AG08395 (cell line): ENCODE measurements around the gene FLYWCH2.
A peak's percentile ranks its signal among the peaks of the same experiment; 100 is the strongest.
"Not testable (repeated sequence)": the region's sequence is repeated elsewhere in the genome, so short reads cannot be mapped to it uniquely, and the experiment has no call there.

ENCODE experiments used
- DNase-seq: peaks from one replicate; pipeline ENCODE4 v3.0.0; 2012; ENCODE audit warnings: mixed read lengths, low spot score

The FLYWCH2 gene

GRCh38 chr16:2913603-2914002, 30.6 kb downstream of the FLYWCH2 start:
- no peak for DNase-seq

DNA sequence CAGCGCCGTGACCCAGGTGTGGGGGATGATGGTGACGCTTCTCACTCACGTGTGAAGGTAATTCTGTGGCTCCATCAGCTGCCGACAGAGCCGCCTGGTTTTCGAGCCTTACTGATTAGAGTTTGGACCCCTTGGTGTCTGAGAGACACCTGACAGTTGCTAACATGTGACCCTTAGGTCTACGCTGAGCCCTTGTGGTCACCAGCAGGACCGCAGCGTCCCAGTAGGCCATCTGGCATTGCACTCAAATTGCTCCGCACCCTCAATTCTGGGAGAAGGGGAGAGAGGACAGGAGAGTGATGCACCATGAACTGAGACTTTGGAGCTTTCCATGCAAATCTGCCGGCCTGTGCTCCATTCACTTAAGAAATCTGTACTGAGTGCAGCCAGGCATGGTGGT, 31.2 kb downstream of the FLYWCH2 start:
- no peak for DNase-seq

DNA sequence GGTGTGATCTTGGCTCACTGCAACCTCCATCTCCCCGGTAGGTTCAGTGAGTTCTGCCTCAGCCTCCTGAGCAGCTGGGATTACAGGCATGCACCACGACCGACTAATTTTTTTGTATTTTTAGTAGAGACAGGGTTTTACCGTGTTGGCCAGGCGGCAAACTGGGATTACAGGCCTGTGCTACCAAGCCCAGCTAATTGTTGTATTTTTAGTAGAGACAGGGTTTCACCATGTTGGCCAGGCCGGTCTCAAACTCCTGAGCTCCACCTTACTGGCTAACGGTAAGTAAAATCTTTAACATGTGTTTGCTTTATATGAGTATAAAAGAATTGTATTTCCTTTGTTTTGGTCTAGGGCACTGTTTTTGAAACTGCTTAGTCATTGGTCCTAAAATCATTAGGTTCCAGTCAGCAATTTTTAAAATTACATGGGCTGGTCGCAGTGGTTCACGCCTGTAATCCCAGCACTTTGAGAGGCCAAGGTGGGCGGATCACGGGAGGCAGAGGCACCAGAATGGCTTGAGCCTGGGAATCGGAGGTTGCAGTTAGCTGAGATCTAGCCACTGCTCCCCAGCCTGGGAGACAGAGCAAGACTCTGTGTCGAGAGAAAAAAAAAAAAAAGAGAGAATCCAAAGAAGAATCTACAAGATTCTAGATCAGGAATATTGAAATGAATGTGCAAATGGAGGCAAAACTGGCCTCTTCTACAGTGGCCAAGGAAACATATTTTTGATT, 32.3 kb downstream of the FLYWCH2 start:
- DNase-seq: no peak

GRCh38 chr16:2919511-2920255, 36.7 kb downstream of the FLYWCH2 start:
- peak; percentile 71 for DNase-seq

GRCh38 chr16:2923481-2923880, 40.5 kb downstream of the FLYWCH2 start:
- no peak for DNase-seq

GRCh38 chr16:2924901-2925755, 42.1 kb downstream of the FLYWCH2 start:
- no peak for DNase-seq

- no peak for DNase-seq
These were observed 43.1 kb downstream of the FLYWCH2 start for GRCh38 chr16:2925951-2926649.

- no peak for DNase-seq
These were observed 43.6 kb downstream of the FLYWCH2 start for GRCh38 chr16:2926650-2926999.

GRCh38 chr16:2927010-2927646, 44.1 kb downstream of the FLYWCH2 start:
- DNase-seq: peak; percentile 80

GRCh38 chr16:2928151-2928550, 45.1 kb downstream of the FLYWCH2 start:
- DNase-seq: not testable (repeated sequence)

- DNase-seq: no peak
These were observed 45.8 kb downstream of the FLYWCH2 start for GRCh38 chr16:2928796-2929195.

GRCh38 chr16:2929693-2930092, 46.7 kb downstream of the FLYWCH2 start:
- no peak for DNase-seq

DNA sequence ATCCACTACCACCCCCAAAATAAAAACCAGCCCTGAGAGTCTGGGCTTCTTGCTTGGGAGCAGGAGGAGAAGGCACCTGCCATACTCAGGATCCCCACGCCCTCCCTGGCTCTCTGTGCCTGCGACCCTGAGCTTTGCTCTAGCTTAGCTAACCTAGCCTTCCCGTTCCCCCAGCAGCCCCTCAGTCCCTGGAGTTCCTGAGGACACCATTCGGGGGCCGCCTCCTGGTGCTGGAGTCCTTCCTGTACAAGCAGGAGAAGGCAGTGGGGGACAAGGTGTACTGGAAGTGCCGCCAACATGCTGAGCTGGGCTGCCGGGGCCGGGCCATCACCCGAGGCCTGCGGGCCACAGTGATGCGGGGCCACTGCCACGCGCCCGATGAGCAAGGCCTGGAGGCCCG, 47.2 kb downstream of the FLYWCH2 start:
- DNase-seq: no peak

DNA sequence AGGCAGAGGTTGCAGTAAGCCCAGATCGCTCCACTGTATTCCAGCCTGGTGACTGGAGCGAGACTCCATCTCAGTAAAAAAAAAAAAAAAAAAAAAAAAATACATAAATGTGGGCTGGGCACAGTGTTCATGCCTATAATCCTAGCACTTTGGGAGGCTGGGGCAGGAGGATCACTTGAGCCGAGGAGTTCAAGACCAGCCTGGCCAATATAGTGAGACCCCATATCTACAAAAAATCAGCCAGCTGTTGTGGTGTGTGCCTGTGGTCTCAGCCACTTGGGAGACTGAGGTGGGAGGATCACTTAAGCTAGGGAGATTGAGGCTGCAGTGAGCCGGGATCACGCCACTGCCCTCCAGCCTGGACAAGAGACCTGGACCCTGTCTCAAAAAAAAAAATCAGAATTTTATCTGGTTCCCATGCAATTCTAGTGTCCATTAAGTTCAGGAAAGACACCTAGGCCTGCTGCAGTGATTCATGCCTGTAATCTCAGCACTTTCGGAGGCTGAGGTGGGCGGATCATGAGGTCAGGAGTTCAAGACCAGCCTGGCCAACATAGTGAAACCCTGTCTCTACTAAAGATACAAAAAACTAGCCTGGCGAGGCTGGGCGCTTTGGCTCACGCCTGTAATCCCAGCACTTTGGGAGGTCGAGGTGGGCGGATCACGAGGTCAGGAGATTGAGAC, 48.4 kb downstream of the FLYWCH2 start:
- not testable (repeated sequence) for DNase-seq

GRCh38 chr16:2933136-2933535, 50.1 kb downstream of the FLYWCH2 start:
- DNase-seq: no peak

DNA sequence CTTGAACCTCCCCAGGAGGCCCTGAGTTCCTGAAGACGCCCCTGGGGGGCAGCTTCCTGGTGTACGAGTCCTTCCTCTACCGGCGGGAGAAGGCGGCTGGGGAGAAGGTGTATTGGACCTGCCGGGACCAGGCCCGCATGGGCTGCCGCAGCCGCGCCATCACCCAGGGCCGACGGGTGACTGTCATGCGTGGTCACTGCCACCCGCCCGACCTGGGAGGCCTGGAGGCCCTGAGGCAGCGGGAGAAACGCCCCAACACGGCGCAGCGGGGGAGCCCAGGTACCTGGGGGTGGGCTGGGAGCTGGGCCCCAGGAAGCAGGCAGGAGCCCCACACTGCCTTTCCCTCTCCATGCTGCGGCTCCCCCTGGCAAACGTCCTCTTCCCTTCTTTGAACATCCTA, 50.7 kb downstream of the FLYWCH2 start:
- DNase-seq: no peak

- DNase-seq: no peak
These were observed 51.4 kb downstream of the FLYWCH2 start for GRCh38 chr16:2934450-2934849.

GRCh38 chr16:2936436-2937011, 53.5 kb downstream of the FLYWCH2 start:
- DNase-seq: no peak

DNA sequence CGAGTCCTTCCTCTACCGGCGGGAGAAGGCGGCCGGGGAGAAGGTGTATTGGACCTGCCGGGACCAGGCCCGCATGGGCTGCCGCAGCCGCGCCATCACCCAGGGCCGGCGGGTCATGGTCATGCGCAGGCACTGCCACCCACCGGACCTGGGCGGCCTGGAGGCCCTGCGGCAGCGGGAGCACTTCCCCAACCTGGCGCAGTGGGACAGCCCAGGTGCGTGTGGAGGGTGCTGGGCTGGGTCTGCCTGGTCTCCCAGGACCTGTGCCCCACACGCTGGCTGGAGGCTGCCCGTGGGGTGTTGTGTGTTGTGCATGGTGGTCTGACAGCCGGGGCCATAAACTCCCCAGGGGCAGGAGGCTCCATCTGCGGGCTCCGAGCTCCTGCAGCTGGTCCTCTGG, 54.2 kb downstream of the FLYWCH2 start:
- DNase-seq: no peak

- DNase-seq: no peak
These were observed 55.2 kb downstream of the FLYWCH2 start for GRCh38 chr16:2938206-2938605.

- DNase-seq: no peak
These were observed 57.0 kb downstream of the FLYWCH2 start for GRCh38 chr16:2939968-2940367.
